B cell (primary cell): Measurements from ENCODE around the gene KMT2C. TPM values are rescaled to one million over a fixed set of nuclear protein-coding genes. Genes with fewer than 3 reads are reported as not detected.

ENCODE experiments used
- ATAC-seq: fragments of 200-7000 bp; cut with Tn5 transposase; one replicate; pipeline ENCODE4 v1.10.0; 2021; ENCODE audit warnings: low read depth, mild to moderate bottlenecking, moderate number of reproducible peaks, moderate library complexity
- CTCF ChIA-PET: fragments of 350-600 bp; sonication (Branson Sonifier 250); formaldehyde crosslinking; loops from one replicate; lab custom pipeline; 2021; ENCODE audit warnings: antibody characterized with exemption, inconsistent platforms; lab: Charles Lee
- POLR2A ChIA-PET: fragments of 350-600 bp; sonication (Branson Sonifier 250); formaldehyde crosslinking; loops from one replicate; lab custom pipeline; 2021; ENCODE audit warnings: antibody characterized with exemption; lab: Charles Lee
- DNase-seq: peaks from one replicate; pipeline ENCODE4 v3.0.0; 2013
- H2AFZ ChIP-seq: 2 replicates; pipeline ENCODE4 v1.6.1; 2012; ENCODE audit warnings: mild to moderate bottlenecking, low read depth, low read length; ENCODE audit not compliant: insufficient read depth, poor library complexity, severe bottlenecking
- H3K27ac ChIP-seq, 2 donors: 1 replicate in 1 of 2; 2 replicates in 1 of 2; pipeline ENCODE4 v1.5.1; 2012 to 2013; ENCODE audit warnings: low read length in 2 of 2, mild to moderate bottlenecking in 2 of 2, moderate library complexity in 1 of 2
- H3K27me3 ChIP-seq, 4 experiments: fragments of 200-600 bp in 1 of 4; sonication (generic) in 1 of 4; replicated peaks in 1 of 4; 1 replicate in 2 of 4; 2 replicates in 2 of 4; pipeline versions ENCODE4 v1.6.1 to v1.7.0; 2013 to 2016; ENCODE audit warnings: low read length in 3 of 4, mild to moderate bottlenecking in 2 of 4, mixed read lengths in 1 of 4, moderate library complexity in 1 of 4; ENCODE audit not compliant: insufficient read depth in 4 of 4, control insufficient read depth in 3 of 4; ENCODE audit errors: control extremely low read depth in 1 of 4
- H3K36me3 ChIP-seq, 2 experiments: replicated peaks in 1 of 2; 1 replicate in 1 of 2; 2 replicates in 1 of 2; pipeline versions ENCODE4 v1.6.1 to v1.7.1; 2013; ENCODE audit warnings: low read length in 1 of 2; ENCODE audit not compliant: insufficient read depth in 2 of 2, control insufficient read depth in 1 of 2; ENCODE audit errors: control extremely low read depth in 1 of 2, extremely low read depth in 1 of 2
- H3K4me1 ChIP-seq, 2 donors: fragments of 200-600 bp in 1 of 2; sonication (generic) in 1 of 2; 1 replicate in 1 of 2; 2 replicates in 1 of 2; pipeline versions ENCODE4 v1.5.1 to v1.6.1; 2013 to 2017; ENCODE audit warnings: low read length in 2 of 2; ENCODE audit not compliant: control insufficient read depth in 2 of 2, insufficient read depth in 2 of 2
- H3K4me2 ChIP-seq: replicated peaks from 2 replicates; pipeline ENCODE3; 2012; ENCODE audit warnings: mild to moderate bottlenecking, low read depth, low read length; ENCODE audit not compliant: poor library complexity, severe bottlenecking
- H3K4me3 ChIP-seq, 5 experiments: fragments of 200-600 bp in 1 of 5; sonication (generic) in 1 of 5; 1 replicate in 3 of 5; 2 replicates in 2 of 5; pipeline versions ENCODE4 v1.5.1 to v1.7.0; 2011 to 2016; ENCODE audit warnings: low read length in 4 of 5, mild to moderate bottlenecking in 4 of 5, low read depth in 2 of 5, control low read depth in 1 of 5, moderate library complexity in 1 of 5; ENCODE audit not compliant: insufficient read depth in 1 of 5; ENCODE audit errors: control extremely low read depth in 1 of 5, extremely low read depth in 1 of 5
- H3K79me2 ChIP-seq: fragments of 200-600 bp; sonication (generic); one replicate; pipeline ENCODE4 v1.6.0; 2016; ENCODE audit warnings: low read length; ENCODE audit not compliant: control insufficient read depth, insufficient read depth
- H3K9ac ChIP-seq: fragments of 200-600 bp; sonication (generic); 2 replicates; pipeline ENCODE4 v1.6.1; 2017; ENCODE audit warnings: mild to moderate bottlenecking, low read length, moderate library complexity
- H3K9me3 ChIP-seq, 3 donors: one replicate each; pipeline versions ENCODE4 v1.6.1 to v1.7.1; 2013; ENCODE audit warnings: low read length in 2 of 3; ENCODE audit not compliant: control insufficient read depth in 2 of 3, insufficient read depth in 1 of 3; ENCODE audit errors: control extremely low read depth in 1 of 3
- H4K20me1 ChIP-seq: 2 replicates; pipeline ENCODE4 v1.6.0; 2012; ENCODE audit warnings: mild to moderate bottlenecking, low read length; ENCODE audit not compliant: insufficient read depth, control insufficient read depth, poor library complexity, severe bottlenecking
- H3K27ac Mint-ChIP-seq: one replicate; pipeline ENCODE4 v1.8.0; 2021; ENCODE audit warnings: mixed read lengths
- H3K27me3 Mint-ChIP-seq: one replicate; pipeline ENCODE4 v1.8.0; 2021; ENCODE audit warnings: mixed read lengths
- H3K4me1 Mint-ChIP-seq: one replicate; pipeline ENCODE4 v1.8.0; 2021; ENCODE audit warnings: mixed read lengths
- H3K4me3 Mint-ChIP-seq: one replicate; pipeline ENCODE4 v1.8.0; 2021; ENCODE audit warnings: mixed read lengths
- H3K9me3 Mint-ChIP-seq: one replicate; pipeline ENCODE4 v1.8.0; 2022; ENCODE audit warnings: mixed read lengths; ENCODE audit not compliant: insufficient read depth
- CTCF ChIP-seq: fragments of 200-600 bp; IDR thresholded peaks from one replicate; pipeline ENCODE4 v1.8.0; 2022; ENCODE audit warnings: antibody characterized with exemption, mild to moderate bottlenecking
- EZH2 ChIP-seq: IDR thresholded peaks from 2 replicates; pipeline ENCODE4 v1.6.1; 2012; ENCODE audit warnings: borderline replicate concordance, low read depth, mild to moderate bottlenecking, moderate library complexity, low read length; ENCODE audit not compliant: insufficient read depth, poor library complexity, severe bottlenecking
- WGBS: methylation state at CpG from one replicate; pipeline ENCODE4 v1.1.5; 2013; ENCODE audit warnings: missing lambda C conversion rate; ENCODE audit not compliant: insufficient coverage; 5-methylcytosine and 5-hydroxymethylcytosine counted together
- intact Hi-C: fragments of 100-400 bp; cut with micrococcal nuclease; formaldehyde crosslinking; loops from one replicate; pipeline ENCODE4 v1.10.0; 2022
- polyA plus RNA-seq: library from polyadenylated mRNA; depleted of rRNA; stranded (reverse); fragments of >200 nt; gene quantifications from 2 replicates; pipeline ENCODE4 v1.2.3, GENCODE V29; 2012
- total RNA-seq, 2 donors: library from RNA; stranded (reverse); fragments of 120-200 nt in 1 of 2; gene quantifications; 1 replicate in 1 of 2; 2 replicates in 1 of 2; pipeline versions ENCODE4 v1.2.3 to v1.2.4, GENCODE V29; 2013 to 2022

Gene KMT2C
- total and polyA plus RNA-seq, 2 donors (not counting 1 experiment from before 2014, with no cell fraction given) = 14.9 to 171 TPM

- ATAC-seq (no peak), DNase-seq (no peak)
- H4K20me1 ChIP-seq = no peaks in the 10 kb centered on the region
- H3K4me1 ChIP-seq = peaks cover 11 to 14% of the 10 kb centered on the region in 2 donors
- Mint-ChIP-seq H3K4me3 (peak overlapping the region; percentile 96), H3K4me1 (peaks cover 14% of the 10 kb centered on the region), H3K27ac (peak overlapping the region; percentile 95), H3K9me3 (peaks cover under 1% of the 10 kb centered on the region), H3K27me3 (no peaks in the 10 kb centered on the region)
- WGBS = no CpG with 5 or more reads among the region's 4 CpGs
- no peaks in the 10 kb centered on the region for H3K9me3 ChIP-seq
- ChIA-PET POLR2A (interaction anchor here (2.2 kb wide), 1 partner anchor 30 kb away, joined by 25 read pairs; the partner anchor contains the start of gene KMT2C), CTCF (no interaction called here)
- peak overlapping the region in 1 of 2 donors; percentile 96 for H3K27ac ChIP-seq
- peak overlapping the region; percentile 67 to 91 (median 71) for H3K4me3 ChIP-seq
- peak overlapping the region; percentile 86 for H3K9ac ChIP-seq
- peak overlapping the region; percentile 82 for H3K4me2 ChIP-seq
- TF ChIP-seq CTCF (no peak), EZH2 (no peak)
- H2AFZ ChIP-seq = peak overlapping the region; percentile 85
- no peaks in the 10 kb centered on the region for H3K27me3 ChIP-seq
- intact Hi-C loops = loop anchor here (10.0 kb wide), 1 partner anchor 590 kb away; the partner anchor contains the start of gene PRKAG2
- H3K36me3 ChIP-seq = no peaks in the 10 kb centered on the region
- no peaks in the 10 kb centered on the region for H3K79me2 ChIP-seq
These were observed 29.2 kb upstream of the KMT2C start for GRCh38 chr7:152465119-152465387.

- H3K27ac ChIP-seq = peak overlapping the region; percentile 87 to 96
- H3K27me3 ChIP-seq = no peaks in the 10 kb centered on the region
- H3K27me3 Mint-ChIP-seq = no peaks in the 10 kb centered on the region
- DNase-seq (no peak), ATAC-seq (peak; percentile 8)
- peak overlapping the region; percentile 85 for H2AFZ ChIP-seq
- H3K4me3 Mint-ChIP-seq = peak overlapping the region; percentile 96
- intact Hi-C loops = loop anchor here (5.0 to 10.0 kb wide), 5 partner anchors 37 to 590 kb away; partner anchors contain the start of genes GALNT11 and PRKAG2
- no peaks in the 10 kb centered on the region for H3K9me3 Mint-ChIP-seq
- CTCF ChIA-PET = no interaction called here
- POLR2A ChIA-PET = interaction anchor here (0.6 to 2.2 kb wide), 4 partner anchors 29 to 1238 kb away, joined by 3 to 25 read pairs (median 4); partner anchors contain the start of genes ABCF2 and KMT2C
- H3K4me2 ChIP-seq = peak overlapping the region; percentile 82
- H3K36me3 ChIP-seq = no peaks in the 10 kb centered on the region
- H3K79me2 ChIP-seq = no peaks in the 10 kb centered on the region
- H4K20me1 ChIP-seq = no peaks in the 10 kb centered on the region
- peak overlapping the region; percentile 67 to 91 (median 71) for H3K4me3 ChIP-seq
- H3K4me1 Mint-ChIP-seq = peaks cover 19% of the 10 kb centered on the region
- no peak for TF ChIP-seq EZH2
- TF ChIP-seq CTCF = no peak
- peaks cover 17 to 20% of the 10 kb centered on the region in 2 donors for H3K4me1 ChIP-seq
- H3K27ac Mint-ChIP-seq = peak overlapping the region; percentile 95
- H3K9me3 ChIP-seq = no peaks in the 10 kb centered on the region
- H3K9ac ChIP-seq = peak overlapping the region; percentile 86
- under 1% methylated on average over 90 of the region's 91 CpGs for WGBS
These were observed 28.7 kb upstream of the KMT2C start for GRCh38 chr7:152464312-152465118.
